ENCODE measurements around the gene AMPD2.

- TF ChIP-seq POLR2A (IDR thresholded peaks at IDR 0.05): no peak
- TF ChIP-seq CTCF (IDR thresholded peaks at IDR 0.05 in 8 of 11, conservative IDR thresholded peaks at IDR 0.05 in 3 of 11): no peak
Measured at GRCh38 chr1:109661391-109661790, 41.8 kb downstream of the AMPD2 start.

All from spleen (tissue), 7 donors.